ENCODE results near the gene PRDX4.
A peak's percentile ranks its signal among the peaks of the same experiment; 100 is the strongest.
"Not testable (repeated sequence)": the region's sequence is repeated elsewhere in the genome, so short reads cannot be mapped to it uniquely, and the experiment has no call there.

The PRDX4 gene

GRCh38 chrX:23667239-23668177 is at the start of gene PRDX4:
Gene PRDX4 (plus strand): TSS chrX:23667493. CDS start chrX:23667571, 78 bp downstream.
- peak; percentile 94 for DNase-seq

GRCh38 chrX:23621621-23622265 is 45.5 kb upstream of the PRDX4 start:
- DNase-seq, result no peak

- no peak for DNase-seq
These were observed 43.5 kb upstream of the PRDX4 start for GRCh38 chrX:23623797-23624196.

- DNase-seq, result no peak
These were observed 40.6 kb upstream of the PRDX4 start for GRCh38 chrX:23626651-23627050.

- no peak for DNase-seq
These were observed 39.2 kb upstream of the PRDX4 start for GRCh38 chrX:23628131-23628530.

- DNase-seq, result no peak
These were observed 36.2 kb upstream of the PRDX4 start for GRCh38 chrX:23631136-23631535.

- no peak for DNase-seq
These were observed 33.3 kb upstream of the PRDX4 start for GRCh38 chrX:23633834-23634580.

GRCh38 chrX:23637187-23637586 is 30.1 kb upstream of the PRDX4 start:
- no peak for DNase-seq

- no peak for DNase-seq
These were observed 24.3 kb upstream of the PRDX4 start for GRCh38 chrX:23643020-23643419.

- no peak for DNase-seq
These were observed 22.5 kb upstream of the PRDX4 start for GRCh38 chrX:23644744-23645143.

- no peak for DNase-seq
These were observed 11.2 kb upstream of the PRDX4 start for GRCh38 chrX:23656091-23656490.

GRCh38 chrX:23656684-23657083 is 10.6 kb upstream of the PRDX4 start:
- no peak for DNase-seq

- no peak for DNase-seq
These were observed 8.0 kb upstream of the PRDX4 start for GRCh38 chrX:23659339-23659738.

- not testable (repeated sequence) for DNase-seq
These were observed 7.1 kb upstream of the PRDX4 start for GRCh38 chrX:23660083-23660765.

- no peak for DNase-seq
These were observed 6.5 kb upstream of the PRDX4 start for GRCh38 chrX:23660766-23661132.

GRCh38 chrX:23661671-23662070 is 5.6 kb upstream of the PRDX4 start:
- no peak for DNase-seq

- no peak for DNase-seq
These were observed 5.1 kb upstream of the PRDX4 start for GRCh38 chrX:23662187-23662586.

- no peak for DNase-seq
These were observed 4.4 kb upstream of the PRDX4 start for GRCh38 chrX:23662853-23663252.

GRCh38 chrX:23664496-23664895 is 2.8 kb upstream of the PRDX4 start:
- DNase-seq, result no peak

GRCh38 chrX:23666282-23666681 is 1.0 kb upstream of the PRDX4 start:
- no peak for DNase-seq

- no peak for DNase-seq
These were observed 1.0 kb downstream of the PRDX4 start for GRCh38 chrX:23668335-23668734.

GRCh38 chrX:23670528-23670927 is 3.2 kb downstream of the PRDX4 start:
- DNase-seq, result no peak

- no peak for DNase-seq
These were observed 5.8 kb downstream of the PRDX4 start for GRCh38 chrX:23673108-23673507.

All from left hindlimb (tissue), 1 donor.